HFF-Myc (cell line): ENCODE data around the gene LRRK1.

Experiments used
- DNase-seq: peaks from one replicate; pipeline ENCODE4 v3.0.0-alpha.2; 2011; ENCODE audit warnings: low read depth; ENCODE audit errors: extremely low read depth
- H3K4me3 ChIP-seq: replicated peaks from 2 replicates; pipeline ENCODE4 v1.5.1; 2011; ENCODE audit warnings: low read depth, mild to moderate bottlenecking, control low read depth, low read length
- TF ChIP-seq, protein P1 (sequence below): IDR thresholded peaks from 2 replicates; pipeline ENCODE4 v1.5.1; 2012; ENCODE audit warnings: mild to moderate bottlenecking, low read depth, low read length, control low read depth; ENCODE audit errors: missing control alignments

The LRRK1 gene

DNA sequence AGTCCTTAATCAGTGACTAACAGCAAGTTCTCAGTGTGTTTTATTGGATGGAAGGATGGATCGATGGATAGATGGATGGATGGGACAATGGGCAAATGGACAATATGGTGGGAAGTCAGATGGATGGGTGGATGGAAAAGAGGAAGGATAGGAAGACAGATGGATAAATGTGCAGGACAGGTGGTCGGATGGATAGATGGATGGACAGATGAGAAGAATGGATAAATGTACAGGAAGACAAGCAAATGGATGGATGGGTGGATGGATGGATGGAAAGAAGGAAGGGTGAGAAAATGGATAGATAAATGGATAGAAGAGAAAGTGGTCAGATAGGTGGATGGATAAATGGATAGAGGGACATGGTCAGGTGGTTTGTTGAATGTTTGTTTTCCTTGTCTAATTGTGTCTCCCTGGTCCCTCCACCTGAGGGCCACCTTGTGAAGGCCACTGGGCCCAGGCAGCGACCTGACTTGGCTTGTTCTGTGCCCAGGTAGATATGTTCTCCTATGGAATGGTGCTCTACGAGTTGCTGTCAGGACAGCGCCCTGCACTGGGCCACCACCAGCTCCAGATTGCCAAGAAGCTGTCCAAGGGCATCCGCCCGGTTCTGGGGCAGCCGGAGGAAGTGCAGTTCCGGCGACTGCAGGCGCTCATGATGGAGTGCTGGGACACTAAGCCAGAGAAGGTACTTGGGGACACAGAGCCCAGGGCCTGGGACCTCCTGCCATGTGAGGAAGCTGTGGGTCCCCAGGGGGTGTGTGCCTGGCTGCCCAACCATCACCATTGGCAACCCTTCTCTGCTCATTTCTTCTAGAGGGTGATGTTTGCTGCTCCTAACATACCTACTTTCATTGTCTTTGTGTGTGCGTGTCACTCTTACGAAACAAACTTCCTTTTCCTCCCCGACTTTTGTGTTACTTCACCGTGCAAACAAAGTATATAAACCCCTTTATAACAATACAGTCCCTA lies 137.5 kb downstream of the LRRK1 start:
- no peak overlapping the region for H3K4me3 ChIP-seq
- no peak for DNase-seq
- TF ChIP-seq, protein P1, sequence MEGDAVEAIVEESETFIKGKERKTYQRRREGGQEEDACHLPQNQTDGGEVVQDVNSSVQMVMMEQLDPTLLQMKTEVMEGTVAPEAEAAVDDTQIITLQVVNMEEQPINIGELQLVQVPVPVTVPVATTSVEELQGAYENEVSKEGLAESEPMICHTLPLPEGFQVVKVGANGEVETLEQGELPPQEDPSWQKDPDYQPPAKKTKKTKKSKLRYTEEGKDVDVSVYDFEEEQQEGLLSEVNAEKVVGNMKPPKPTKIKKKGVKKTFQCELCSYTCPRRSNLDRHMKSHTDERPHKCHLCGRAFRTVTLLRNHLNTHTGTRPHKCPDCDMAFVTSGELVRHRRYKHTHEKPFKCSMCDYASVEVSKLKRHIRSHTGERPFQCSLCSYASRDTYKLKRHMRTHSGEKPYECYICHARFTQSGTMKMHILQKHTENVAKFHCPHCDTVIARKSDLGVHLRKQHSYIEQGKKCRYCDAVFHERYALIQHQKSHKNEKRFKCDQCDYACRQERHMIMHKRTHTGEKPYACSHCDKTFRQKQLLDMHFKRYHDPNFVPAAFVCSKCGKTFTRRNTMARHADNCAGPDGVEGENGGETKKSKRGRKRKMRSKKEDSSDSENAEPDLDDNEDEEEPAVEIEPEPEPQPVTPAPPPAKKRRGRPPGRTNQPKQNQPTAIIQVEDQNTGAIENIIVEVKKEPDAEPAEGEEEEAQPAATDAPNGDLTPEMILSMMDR, result no peak

- TF ChIP-seq, protein P1, result no peak
- no peak overlapping the region for H3K4me3 ChIP-seq
- DNase-seq, result no peak
Measured at GRCh38 chr15:101057841-101058407, 138.8 kb downstream of the LRRK1 start.

DNA sequence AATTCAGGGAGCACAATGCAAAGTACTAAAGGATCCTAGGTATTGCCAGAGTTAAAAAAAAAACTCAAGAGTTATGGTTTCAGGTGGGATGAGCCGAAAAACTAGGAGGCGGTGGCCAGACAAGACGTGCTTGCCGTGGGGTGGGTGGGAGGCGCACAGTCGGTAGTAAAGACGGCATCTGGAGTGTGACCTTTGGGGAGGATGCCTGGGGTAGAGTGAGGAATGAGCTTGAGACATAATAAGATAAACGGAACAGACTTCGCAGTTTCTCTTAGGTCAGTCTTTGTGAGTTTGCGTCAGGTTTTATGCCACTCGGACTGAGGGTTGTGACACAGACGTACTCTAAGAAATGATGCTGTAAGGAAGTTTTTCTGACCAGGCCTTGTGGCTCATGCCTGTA lies 139.6 kb downstream of the LRRK1 start:
- DNase-seq, result no peak
- no peak overlapping the region for H3K4me3 ChIP-seq
- TF ChIP-seq, protein P1, result no peak

GRCh38 chr15:101059381-101060341 lies 140.5 kb downstream of the LRRK1 start:
- no peak overlapping the region for H3K4me3 ChIP-seq
- DNase-seq, result no peak
- TF ChIP-seq, protein P1, result no peak

- DNase-seq, result no peak
- TF ChIP-seq, protein P1, result no peak
- H3K4me3 ChIP-seq, result no peak overlapping the region
Measured at GRCh38 chr15:101060576-101061551, 141.7 kb downstream of the LRRK1 start.
